CD4-positive, alpha-beta T cell treated with Interferon gamma for 1 hour (primary cell): ENCODE data around the gene EXOC4.

Experiments used
- DNase-seq: peaks from one replicate; pipeline ENCODE4 v3.0.0-alpha.2; 2020

The EXOC4 gene

DNA sequence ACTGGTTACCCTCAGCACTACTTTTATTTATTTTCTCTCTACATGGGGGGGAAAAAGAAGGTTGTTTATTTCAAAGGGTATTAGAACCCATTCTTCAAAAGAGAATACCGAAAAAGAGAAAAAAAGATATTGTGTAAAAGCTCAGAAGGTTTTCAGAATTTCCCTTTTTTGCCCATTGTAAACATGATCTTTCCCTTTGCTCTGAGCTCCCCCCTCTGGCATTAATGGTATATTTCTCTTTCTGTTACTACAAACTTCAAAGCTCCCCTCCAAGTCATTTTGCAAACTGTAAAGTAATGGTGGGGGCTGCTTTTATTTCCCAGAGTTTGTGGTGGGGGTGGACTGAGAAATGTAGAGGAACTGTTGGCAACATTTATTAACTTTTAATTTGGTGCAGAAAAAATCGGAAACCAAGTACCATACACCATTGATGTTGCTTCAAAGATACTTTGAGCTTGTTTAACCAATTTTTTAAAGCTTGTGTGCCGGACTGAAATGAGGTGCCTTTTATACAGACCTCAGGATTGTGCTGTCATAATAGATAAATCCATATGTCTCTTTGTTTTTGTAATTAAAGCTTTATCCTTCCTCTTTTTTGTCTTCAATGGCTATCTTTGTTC, 181.5 kb downstream of the EXOC4 start:
- no peak for DNase-seq

DNA sequence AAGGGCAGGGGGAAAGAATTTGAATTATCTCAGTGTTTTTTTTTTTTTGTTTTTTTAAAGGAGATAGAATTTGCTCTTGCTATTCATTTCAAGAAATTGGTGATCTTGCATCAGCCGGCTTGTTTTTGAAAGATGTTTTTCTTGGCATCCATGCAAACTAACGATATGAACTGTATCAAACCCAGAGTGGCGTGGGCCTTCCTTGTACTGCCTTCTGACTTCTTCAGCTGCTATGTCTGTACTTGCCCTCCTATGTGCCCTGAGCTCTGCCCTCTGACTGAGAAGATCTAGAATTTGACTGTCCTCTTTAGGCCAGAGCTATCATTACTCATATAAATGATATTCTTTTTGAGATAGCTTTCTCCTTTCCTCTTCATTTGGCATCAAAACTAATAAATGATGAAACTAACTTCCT, 183.1 kb downstream of the EXOC4 start:
- no peak for DNase-seq

DNA sequence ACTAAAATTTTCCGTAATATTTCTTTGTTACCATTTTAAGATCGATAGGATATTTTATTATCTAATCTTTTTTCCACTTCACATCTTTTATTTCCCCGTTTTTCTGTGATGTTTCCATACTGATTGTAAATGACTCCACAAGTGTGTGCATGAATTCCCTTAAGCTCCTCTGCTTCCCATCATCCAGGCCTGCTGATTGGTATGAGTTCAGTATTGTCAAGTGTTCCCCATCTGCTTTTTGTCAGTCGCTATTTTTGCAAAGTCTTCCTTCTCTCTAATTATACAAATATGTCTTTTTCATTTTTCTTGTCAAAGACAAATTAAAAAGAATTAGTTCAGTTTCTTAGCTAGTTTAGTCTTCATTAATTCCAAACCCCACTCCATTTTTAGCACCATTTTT, 184.7 kb downstream of the EXOC4 start:
- no peak for DNase-seq

DNA sequence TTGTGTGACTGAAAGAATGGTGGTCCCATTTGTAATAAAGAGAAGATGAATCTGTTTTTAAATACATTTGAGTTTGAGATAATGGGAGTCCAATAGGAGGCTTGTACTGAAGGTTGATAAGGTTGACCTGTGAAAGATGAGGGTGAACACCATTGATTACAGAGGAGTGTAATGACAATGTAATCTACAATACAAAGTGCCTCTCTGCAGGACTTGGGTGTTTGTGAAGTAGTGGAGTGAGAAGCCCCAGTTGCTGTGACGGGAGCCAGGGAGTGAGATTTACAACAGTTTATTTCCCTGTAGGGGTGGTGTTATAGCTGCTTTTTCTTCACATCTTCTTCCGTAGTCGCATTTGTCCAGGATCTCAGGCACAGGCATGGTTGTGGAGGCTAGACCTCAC, 189.9 kb downstream of the EXOC4 start:
- no peak for DNase-seq

DNA sequence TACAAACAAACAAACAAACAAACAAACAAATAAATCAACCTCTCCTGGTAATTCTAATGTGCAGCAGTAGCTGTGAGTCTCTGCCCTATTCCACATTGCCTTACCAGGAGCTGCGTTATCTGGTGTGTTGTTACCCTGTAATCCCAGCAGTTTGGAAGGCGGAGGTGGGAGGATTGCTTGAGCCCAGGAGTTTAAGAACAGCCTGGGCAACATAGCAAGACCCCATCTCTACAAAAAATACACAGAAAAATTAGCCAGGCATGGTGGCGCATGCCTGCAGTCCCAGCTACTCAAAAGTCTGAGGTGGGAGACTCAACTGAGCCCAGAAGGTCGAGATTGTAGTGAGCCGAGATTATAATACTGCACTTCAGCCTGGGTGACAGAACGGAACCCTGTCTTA, 192.7 kb downstream of the EXOC4 start:
- no peak for DNase-seq

DNA sequence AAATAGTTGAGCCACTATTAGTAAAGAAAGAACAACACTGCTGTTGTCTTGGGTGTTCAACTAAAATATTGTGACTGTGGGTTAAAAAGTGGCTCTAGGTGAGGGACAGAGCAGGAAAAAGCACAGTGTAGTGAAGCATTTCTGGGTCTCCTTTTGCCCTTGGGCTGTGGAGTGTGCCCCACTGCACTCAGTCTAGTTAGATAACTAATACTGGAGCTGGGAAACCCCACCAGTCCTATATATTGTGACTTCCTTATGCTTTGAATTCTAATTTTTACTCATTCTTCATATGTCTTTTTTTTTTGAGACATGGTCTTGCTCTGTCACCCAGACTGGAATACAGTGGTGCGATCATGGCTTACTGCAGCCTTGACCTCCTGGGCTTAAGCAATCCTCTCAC, 195.1 kb downstream of the EXOC4 start:
- no peak for DNase-seq

DNA sequence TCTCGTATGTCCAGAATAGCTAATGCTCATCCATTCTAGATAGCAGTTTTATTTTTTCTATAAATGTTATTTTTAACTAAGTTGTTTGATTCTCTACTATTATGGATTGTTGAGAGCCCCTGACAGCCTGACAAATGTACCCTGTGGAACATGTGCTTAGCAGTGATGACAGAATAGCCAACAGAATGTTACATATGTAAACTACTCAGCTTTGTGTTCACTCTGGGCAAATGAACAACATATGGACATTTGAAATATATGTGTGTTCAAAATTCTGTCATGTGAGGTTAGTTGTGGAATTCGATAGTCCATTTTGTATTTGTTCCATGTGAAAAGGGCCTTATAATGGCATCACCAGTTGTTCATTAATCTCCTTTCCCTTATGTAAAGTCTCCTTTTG, 199.7 kb downstream of the EXOC4 start:
- DNase-seq, result no peak

DNA sequence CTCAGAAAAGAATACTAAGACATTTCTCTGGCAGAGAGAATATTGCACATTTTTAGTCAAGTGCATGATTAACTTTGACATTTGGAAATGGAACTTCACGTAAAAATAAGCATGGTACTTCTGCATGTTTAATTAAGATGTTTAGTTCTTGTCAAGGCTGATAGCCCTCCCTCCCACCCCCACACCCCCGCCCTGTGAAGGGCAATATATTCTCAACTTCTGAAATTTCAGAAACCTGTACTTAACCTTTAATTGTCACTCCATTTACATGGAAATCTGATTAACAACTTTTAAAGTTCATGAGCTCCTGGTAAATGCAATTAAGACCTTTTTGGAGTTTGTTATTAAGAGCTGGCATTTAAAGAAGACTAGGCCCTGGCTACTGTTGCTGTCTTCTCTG, 205.8 kb downstream of the EXOC4 start:
- no peak for DNase-seq

DNA sequence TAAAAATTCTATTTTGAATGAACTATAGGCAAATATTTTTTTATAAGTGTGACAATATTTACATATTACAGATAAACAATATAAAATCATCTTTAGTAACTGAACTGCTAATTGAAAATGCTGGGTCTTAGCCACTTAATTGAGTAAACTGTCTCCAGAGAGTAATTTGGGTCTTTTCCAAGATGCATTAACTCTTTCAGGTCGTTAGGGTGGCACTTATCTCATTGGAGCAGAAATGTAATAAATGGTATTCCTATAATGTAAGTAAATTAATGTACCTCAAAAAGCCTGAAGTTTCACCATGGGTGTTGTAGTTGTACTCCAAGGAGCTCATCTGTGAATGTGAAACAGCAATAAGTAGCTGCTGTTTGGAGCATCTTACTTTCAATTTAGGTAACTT, 208.5 kb downstream of the EXOC4 start:
- DNase-seq, result no peak

DNA sequence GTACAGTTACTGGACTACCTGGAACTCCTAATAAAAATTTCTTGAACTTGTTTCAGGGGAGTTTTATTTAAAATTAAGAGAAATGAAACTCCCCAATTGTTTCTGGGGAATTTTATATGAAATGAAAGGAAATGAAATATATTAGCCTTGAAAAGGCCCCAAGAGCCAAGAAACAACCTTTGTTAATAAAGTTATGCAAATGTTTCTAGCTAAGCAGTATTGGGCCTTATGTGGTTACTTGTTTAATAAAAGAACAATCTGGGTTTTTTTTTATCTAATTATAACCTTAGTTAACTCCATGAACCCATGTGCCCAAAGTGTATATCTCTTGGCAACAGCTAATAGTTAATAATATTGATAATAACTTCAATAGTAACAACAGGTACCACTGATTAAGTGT, 222.8 kb downstream of the EXOC4 start:
- no peak for DNase-seq

DNA sequence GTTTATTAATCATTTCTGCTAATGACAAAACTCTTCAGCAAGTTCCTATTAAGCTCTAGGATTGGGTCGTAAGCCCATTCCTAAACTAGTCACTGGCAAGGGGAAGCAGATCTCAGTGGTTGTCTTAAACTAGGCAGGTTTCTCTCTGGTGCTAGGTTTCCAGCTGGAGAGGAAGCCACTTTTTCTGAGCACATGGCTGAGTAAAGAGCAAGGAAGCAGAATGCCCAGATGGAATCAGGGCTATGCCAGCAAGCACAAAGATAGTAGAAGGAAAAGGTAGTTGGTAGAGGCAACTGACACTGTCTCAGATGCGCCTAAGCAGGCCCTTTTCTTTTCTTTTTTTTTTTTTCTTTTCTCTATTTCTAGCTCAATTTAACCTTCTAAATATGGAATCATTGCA, 224.9 kb downstream of the EXOC4 start:
- no peak for DNase-seq

DNA sequence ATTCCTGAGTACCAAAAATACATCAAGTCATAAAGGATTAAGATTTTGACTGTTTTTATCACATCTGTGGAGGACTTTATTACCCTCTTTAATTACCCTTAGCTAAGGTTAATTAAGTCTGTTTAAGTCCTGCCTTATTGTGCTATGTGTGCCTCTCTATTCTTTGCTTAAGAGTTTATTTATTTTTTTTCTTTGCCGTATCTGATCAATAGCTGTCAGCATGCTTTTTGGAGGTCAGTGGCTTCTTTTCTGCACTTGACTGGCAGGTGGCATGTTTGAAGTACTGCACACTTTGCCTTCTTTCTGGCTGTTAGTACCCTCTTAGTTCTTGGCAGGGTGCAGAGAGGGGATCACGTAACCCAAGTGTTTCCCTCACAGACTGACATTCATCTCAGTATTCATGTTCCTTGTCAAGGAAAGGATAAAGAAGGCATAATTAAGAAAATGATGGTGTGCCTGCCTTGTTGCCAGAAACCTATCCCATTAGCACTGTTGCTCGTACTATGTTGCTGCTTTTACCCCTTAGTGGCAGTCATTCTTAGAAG, 225.8 kb downstream of the EXOC4 start:
- no peak for DNase-seq

DNA sequence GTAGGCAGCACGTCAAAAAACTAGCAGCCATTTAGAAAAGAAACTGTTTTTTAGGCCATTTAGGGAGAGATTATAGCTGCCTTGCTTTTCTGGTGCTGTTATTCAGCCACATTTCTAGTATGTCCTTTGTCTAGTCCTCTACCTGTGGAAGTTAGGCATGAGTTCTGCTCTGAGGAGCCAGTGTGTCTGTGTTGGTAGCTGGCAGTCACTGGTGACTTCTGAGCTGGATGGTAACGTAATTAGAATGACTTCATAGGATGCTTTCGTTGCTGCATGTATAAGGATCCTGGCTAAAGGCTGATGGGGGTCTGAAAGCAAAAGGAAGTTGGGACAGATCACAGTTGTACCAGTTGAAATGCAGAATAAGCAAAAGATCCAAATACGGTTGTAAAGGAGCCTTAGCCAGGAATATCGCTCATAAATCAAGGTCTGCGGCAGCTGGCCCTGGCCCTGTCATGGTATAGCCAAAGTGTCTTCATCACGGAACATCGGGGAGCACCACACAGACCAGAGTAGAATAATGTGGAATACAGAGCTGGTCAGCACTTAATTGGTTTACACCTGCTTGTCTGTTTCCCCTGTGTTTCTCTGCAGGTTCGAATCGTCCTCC, 226.7 kb downstream of the EXOC4 start:
- DNase-seq, result no peak

DNA sequence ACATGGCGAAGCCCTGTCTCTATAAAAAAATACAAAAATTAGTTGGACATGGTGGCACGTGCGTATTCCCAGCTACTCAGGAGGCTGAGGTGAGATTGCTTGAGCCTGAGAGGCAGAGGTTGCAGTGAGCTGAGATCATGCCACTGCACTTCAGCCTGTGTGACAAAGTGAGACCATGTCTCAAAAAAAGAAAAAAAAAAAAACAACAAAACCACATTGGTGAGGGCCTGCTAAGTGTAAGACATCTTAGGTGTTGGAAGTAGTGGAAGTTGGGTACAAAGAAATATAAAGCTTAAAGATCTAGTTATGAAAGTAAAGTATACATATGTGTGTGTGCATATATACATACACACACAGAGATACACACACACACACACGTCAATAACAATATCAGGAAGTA, 228.0 kb downstream of the EXOC4 start:
- no peak for DNase-seq

DNA sequence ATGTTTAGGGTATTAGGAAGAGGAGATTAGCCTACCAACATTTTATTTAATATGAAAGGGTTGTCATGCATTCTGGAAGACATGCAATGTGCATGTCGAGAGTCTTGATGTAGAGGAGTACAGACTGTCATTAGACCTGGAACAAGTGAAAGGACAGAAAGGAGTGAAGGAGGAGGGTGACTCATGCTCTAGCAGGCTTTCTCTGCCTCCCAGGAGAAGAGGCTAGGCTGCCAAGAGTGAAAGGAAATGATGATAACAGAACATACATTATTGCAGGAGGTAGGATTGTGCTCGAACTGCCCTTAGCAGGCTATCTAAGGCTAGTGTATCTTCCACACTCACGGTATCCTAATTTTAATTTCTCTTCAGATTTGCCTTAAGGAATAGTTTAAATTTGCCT, 228.8 kb downstream of the EXOC4 start:
- DNase-seq, result no peak

DNA sequence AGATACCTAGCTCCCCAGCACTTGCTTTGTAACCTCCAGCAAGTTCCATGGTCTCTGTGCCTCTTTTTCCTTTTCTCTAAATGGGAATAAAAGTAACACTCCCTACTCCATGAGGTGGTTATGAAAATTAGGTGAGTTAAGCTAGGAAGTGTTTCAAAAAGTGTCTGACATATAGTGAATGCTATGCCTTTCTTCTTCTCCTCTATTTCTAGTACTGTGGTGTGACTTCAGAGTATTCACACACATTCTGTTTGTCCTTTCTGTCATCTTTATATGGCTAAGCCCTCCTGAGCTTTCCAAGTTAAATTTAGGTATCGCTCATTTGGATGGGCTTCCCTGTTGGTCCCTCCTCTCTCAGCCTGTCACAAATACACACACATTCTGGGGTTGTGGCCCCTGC, 229.7 kb downstream of the EXOC4 start:
- no peak for DNase-seq

DNA sequence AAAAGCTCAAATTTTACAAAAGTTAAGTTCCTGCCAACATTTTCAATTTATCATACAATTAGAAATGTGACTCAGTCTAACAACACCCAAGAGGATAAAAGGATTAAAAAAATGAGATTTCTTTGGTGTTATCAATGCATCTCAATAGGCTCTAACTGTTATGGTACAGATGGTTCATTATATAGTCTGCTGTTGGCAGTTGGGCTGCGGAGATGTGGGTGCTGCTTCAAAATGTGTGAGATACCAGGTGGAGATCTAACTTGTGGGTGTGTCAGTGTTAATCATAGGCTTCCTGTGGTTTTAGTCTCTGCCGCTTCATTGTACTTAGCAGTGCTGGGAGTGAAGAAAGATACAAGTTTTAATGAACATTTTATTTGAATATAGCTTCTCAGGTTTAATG, 231.2 kb downstream of the EXOC4 start:
- peak; percentile 24 for DNase-seq

DNA sequence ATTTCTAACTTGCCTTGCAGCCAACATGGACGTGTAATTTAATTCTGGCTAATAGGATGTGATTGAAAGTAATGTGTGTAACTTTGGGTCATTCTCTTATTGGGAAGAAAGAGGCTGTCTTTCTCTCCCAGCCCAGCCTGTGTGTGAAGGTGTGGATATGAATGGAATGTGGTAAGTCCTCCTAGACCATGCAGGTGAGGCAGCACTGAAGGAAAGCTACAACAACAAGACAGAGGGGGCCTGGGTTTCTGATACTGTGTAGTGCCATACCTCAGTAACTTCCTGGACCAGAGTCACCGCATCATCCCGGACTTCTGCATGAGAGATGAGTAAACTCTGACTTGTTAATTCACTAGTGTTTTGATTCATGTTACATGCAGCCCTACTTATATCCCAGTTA, 237.0 kb downstream of the EXOC4 start:
- DNase-seq, result no peak

DNA sequence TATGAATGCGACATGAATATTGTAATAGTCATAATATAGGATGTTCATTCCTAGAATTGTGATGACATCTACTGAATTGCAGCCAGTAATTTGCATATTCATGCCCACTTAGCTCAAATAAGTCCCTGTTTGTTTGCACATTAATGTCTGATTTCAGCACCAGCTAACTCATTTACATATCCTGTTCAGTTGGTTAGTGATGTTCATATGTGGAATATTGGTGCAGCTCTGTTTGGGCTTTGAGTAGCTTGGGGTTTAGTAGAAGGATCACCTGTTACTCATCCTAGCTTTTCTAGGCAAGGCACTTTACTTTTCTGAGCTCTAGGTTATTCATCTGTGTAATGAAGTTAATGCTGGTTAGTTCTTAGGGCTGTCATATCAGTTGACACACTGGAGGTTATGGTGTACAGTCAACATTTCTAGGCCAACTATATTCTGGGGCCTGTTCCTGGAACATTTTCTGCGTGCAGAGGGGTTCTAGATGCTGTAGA, 238.4 kb downstream of the EXOC4 start:
- DNase-seq, result no peak

DNA sequence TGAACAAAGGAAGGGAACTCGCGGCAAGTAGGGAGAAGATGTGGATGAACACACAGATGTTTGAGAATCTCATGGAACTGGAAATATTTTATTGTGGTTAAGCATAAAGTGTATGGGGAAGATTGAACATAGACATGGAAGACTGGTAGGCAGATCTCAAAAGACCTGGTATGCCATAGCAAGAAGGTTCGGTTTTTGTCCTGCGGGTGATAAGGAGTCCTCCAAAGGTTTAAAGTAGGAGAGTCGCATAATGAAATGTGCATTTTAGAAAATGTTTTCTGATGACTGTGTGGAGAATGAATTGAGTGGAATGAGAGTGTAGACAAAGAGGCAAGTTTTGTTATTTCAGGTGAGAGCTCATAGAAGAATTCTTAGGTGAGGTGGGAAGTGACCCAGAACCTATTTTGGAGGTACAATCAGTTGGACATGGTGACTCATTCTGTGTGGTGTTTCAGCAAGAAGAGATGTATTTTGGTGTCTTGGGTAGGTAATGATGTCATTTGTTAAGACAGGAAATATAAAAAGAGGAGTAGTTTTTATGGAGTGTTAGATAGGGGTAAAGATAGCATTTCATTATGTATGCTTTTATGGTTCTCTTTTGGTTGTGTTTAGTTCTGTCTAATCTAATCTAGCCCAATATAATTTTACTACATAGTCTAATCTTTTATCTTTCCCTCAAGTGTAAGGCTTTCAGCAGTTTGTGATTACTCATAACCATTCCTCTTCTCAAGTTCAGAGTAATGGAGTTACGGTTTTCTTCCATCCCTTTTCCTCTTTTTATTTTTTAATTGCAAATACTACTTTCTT, 239.2 kb downstream of the EXOC4 start:
- no peak for DNase-seq

DNA sequence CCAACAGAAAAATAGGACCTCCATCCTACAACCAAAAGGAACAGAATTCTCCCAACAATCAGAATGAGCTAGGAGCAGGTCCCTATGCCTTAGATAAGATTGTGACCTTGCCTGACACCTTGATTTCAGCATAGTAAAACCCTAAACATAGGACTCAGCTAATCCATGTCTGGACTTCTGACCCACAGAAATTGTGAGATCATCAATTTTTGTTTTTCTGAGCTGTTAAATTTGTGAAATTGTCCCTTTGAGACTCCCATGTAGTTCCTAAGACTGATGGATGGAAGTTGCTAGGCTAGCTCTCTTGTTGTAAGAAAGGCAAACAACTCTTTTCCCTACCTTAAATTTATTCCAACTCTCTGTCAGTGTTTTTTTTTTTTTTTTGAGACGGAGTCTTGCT, 244.2 kb downstream of the EXOC4 start:
- no peak for DNase-seq

DNA sequence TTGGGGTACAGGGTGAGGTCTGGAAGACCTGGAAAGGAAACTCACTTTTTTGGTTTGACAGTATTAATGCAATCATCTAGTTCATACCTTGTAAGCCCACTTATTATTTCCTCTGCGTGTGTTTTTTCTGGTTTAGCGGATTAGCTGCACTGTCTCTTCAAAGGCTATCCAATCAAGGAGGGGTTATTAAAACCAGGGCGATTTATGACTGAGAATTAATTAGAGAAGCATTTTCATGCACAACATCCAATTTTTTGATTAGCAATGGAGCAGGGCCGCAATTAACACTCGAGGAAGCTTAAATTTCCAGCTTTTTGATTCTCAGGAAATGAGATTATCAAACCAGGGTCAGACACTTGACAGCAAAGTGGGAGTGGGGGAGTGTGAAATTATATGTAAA, 248.9 kb downstream of the EXOC4 start:
- no peak for DNase-seq

DNA sequence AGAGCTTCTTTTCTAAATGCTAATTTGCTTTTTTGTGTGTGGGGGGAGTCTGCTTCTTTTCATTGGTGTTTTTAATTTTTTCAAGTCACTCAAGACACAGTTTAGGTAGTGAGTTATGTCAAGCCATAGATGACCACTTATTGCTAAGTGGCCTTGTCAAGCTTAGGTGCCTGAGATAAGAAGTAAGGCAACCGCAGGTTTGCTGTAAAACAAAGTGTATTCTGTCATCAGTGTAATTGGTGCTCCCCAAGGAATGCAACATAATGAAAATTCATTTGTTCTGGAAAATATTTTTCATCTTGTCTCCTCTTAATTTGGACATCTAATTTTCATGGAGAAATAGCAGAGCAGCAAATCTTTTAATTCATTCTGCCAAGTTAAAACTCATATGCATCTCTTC, 249.6 kb downstream of the EXOC4 start:
- no peak for DNase-seq

DNA sequence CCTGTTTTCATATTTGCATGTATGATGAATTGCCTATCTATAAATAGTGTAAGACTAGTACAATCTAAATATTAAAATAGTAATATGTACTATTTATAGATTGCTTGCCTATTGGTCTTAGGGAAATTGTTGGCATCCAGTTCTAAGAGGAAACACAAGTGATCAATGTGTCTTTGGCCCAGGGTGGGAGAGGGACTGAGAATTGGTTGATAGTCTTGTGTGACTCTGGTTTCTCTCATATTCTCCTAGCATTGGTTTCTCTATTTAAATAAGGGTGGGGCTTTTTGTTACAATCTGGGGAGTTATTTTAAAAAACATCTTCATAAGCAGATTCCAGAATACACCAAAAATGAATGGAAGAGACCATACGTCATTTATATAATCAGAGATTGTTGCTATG, 250.1 kb downstream of the EXOC4 start:
- no peak for DNase-seq
